Astrocyte of the spinal cord (primary cell): Measurements from ENCODE around the gene ITGB5.
"Not testable (repeated sequence)": the region's sequence is repeated elsewhere in the genome, so short reads cannot be mapped to it uniquely, and the experiment has no call there.

ENCODE experiments used
- DNase-seq: peaks from one replicate; pipeline ENCODE4 v3.0.0; 2011; ENCODE audit warnings: low read depth, low spot score
- H3K4me3 ChIP-seq: 2 replicates; pipeline ENCODE4 v1.5.1; 2011; ENCODE audit warnings: low read depth, mild to moderate bottlenecking, low read length, moderate library complexity
- CTCF ChIP-seq: IDR thresholded peaks from 2 replicates; pipeline ENCODE4 v1.5.1; 2012; ENCODE audit warnings: low read depth, mild to moderate bottlenecking, low read length, inconsistent platforms
- in situ Hi-C: cut with HindIII; loops from 2 replicates; pipeline ENCODE4 v1.10.0; 2017; ENCODE audit warnings: low sequenced_read_pairs

Gene ITGB5

GRCh38 chr3:124761935-124762660, 125.1 kb downstream of the ITGB5 start:
- H3K4me3 ChIP-seq = no peak overlapping the region
- in situ Hi-C loops = no loop called here
- TF ChIP-seq CTCF = no peak
- DNase-seq = no peak

GRCh38 chr3:124761250-124761796, 125.8 kb downstream of the ITGB5 start:
- peak; percentile 83 for DNase-seq
- peak; percentile 96 for TF ChIP-seq CTCF
- in situ Hi-C loops = no loop called here
- H3K4me3 ChIP-seq = no peak overlapping the region

GRCh38 chr3:124760601-124761000, 126.6 kb downstream of the ITGB5 start:
- H3K4me3 ChIP-seq = no peak overlapping the region
- peak; percentile 62 for DNase-seq
- TF ChIP-seq CTCF = no peak
- in situ Hi-C loops = no loop called here

GRCh38 chr3:124759666-124760401, 127.3 kb downstream of the ITGB5 start:
- no peak for TF ChIP-seq CTCF
- H3K4me3 ChIP-seq = no peak overlapping the region
- in situ Hi-C loops = no loop called here
- DNase-seq = no peak

- in situ Hi-C loops = no loop called here
- H3K4me3 ChIP-seq = no peak overlapping the region
- TF ChIP-seq CTCF = no peak
- no peak for DNase-seq
Measured at GRCh38 chr3:124758851-124759635, 128.1 kb downstream of the ITGB5 start.

GRCh38 chr3:124757926-124758325, 129.2 kb downstream of the ITGB5 start:
- in situ Hi-C loops, DNase-seq, H3K4me3 ChIP-seq: not testable (repeated sequence)
